Activated CD4-positive, alpha-beta T cell treated with anti-CD3 and anti-CD28 coated beads for 4 hours (primary cell): Measurements from ENCODE around the gene ATP1A4.
"Not testable (repeated sequence)": the region's sequence is repeated elsewhere in the genome, so short reads cannot be mapped to it uniquely, and the experiment has no call there.

Experiments
- DNase-seq, 2 donors: peaks; one replicate each; pipeline ENCODE4 v3.0.0-alpha.2; 2020

The ATP1A4 gene

GRCh38 chr1:160124705-160125478 lies 26.5 kb upstream of the ATP1A4 start:
- no peak for DNase-seq

DNA sequence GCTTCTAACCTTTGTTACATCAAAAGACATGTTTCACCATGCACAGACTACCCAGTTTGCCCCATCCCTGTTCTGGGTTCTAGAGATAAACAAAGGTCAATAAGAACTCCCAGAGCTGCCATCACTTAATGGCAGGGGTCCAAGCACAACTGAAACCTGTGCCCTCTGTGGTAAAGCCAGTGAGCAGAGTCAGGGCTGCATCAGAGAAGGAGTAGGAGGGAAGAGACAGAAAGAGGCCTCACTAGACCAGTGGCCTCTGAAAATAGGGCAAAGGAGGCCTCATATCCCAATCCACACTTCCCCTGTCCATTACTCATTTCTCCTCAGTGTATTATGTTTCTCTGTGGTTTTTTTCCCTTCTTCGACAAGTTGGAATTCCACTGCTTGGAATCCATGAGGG lies 25.7 kb upstream of the ATP1A4 start:
- DNase-seq: no peak

- DNase-seq: not testable (repeated sequence)
These were observed 25.1 kb upstream of the ATP1A4 start for GRCh38 chr1:160126342-160126741.

- DNase-seq: no peak
These were observed 24.0 kb upstream of the ATP1A4 start for GRCh38 chr1:160127381-160127780.

DNA sequence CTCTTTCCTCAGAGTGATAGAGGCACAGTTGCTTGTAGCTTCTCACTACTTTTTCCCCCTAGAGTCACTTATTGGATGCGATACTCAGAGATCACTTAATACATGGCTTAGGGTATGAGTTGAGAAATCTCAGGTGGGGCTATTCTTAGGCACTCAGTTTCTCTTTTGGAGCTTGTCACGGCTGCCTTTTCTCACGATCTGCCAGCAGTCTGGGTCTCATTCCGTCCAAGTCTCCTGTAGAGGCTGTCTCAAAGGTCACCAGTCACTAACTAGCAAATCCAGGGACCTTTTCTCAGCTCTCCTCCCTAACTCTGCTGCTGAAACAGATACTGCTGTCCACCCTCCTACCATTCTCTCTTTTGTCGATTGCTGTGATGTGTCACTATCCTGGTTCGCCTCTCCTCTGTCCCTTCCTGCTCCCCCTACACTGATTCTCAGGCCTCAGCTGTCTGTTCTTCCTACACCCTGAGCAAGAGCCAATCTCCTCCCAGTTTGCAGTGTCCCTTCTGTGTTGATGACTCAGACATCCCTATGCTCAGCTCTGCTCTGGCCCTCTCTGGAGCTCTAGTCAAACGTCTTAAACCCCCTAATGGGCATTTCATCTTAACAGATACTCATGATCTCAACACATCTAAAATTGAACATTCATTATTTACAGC lies 23.4 kb upstream of the ATP1A4 start:
- DNase-seq: no peak

- no peak for DNase-seq
These were observed 22.8 kb upstream of the ATP1A4 start for GRCh38 chr1:160128636-160129035.

GRCh38 chr1:160129046-160129445 lies 22.4 kb upstream of the ATP1A4 start:
- DNase-seq: no peak

DNA sequence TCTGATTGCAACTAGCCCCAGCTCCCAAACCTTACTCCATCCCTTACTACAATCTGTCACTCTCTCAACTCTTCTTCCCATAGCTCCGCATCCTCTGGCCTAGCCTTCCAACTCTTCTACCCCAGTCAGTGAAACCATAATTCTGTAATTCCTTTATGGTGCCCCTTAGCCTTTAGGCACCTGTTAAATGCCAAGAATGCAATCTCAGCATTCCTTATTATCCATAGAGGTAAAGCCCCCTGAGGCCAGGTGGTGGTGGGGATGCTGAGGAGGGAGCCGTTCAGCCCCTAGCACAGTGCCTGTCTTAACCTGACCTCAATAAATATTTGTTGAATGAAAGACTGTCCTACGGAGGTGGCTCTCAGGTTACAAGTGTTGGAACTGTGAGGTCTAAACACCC lies 21.8 kb upstream of the ATP1A4 start:
- no peak for DNase-seq

DNA sequence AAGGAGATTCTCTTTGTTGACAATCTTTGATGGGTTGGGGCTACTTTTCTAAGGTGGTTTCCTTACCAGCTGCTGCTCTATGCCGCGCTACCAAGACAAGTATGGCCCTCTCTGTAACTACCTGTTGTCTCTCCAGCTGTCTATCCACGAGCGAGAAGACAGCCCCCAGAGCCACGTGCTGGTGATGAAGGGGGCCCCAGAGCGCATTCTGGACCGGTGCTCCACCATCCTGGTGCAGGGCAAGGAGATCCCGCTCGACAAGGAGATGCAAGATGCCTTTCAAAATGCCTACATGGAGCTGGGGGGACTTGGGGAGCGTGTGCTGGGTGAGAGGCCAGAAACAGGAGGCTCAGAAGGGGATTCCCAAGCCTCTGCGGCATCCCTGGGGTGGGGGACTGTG lies 21.4 kb upstream of the ATP1A4 start:
- DNase-seq: no peak

GRCh38 chr1:160130486-160130885 lies 20.9 kb upstream of the ATP1A4 start:
- no peak for DNase-seq

- no peak for DNase-seq
These were observed 20.5 kb upstream of the ATP1A4 start for GRCh38 chr1:160130939-160131338.

GRCh38 chr1:160131803-160132565 lies 19.4 kb upstream of the ATP1A4 start:
- DNase-seq: no peak

DNA sequence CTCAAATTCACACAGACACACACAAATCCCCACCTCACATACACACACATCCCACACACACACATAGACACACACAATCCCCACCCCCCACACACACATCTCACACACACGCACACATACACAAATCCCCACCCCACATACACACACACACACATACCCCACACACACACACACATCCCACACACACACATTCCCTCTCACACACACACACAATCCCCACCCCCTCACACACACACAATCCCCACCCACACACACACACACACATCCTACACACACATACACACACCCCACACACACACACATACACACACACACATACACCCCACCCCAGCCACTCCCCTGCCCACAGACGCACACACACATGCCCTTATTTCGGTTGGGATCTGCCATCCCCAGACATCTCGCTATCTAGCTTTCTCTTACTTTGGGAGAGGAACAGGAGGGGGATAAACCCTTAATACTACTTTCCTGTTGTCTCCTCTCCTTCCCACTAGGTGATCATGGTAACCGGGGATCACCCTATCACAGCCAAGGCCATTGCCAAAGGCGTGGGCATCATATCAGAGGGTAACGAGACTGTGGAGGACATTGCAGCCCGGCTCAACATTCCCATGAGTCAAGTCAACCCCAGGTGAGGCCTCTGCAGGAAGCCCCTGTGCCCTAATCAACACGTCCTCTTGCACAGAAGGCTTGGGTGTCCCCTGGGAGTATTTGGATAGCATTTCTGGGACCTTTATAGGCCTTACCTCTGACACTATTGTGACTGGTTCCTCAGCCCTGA lies 17.2 kb upstream of the ATP1A4 start:
- DNase-seq: no peak

DNA sequence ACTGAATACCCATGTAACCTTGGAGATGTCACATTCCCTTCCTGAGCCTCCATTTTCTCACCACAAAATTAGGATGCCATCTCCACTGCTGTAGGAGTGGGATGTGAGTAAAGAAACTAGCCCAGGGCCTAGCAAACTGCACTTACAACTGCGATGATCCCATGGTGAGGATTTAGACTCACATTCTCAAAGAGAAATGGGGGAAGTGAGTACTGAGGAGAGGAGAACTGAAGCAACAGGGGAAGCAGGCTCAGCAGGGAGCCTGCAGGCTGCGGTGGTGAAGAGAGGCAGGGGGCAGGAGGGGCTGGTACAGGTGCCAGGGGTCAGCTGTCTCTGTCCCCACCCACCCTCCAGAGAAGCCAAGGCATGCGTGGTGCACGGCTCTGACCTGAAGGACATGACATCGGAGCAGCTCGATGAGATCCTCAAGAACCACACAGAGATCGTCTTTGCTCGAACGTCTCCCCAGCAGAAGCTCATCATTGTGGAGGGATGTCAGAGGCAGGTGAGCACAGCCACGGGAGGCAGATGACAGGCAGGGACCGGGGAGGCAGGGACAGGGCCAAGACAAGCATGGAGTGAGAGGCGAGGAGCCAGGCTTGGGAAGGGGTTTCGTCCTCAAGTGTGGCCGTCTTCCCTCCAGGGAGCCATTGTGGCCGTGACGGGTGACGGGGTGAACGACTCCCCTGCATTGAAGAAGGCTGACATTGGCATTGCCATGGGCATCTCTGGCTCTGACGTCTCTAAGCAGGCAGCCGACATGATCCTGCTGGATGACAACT lies 16.4 kb upstream of the ATP1A4 start:
- no peak for DNase-seq

- no peak for DNase-seq
These were observed 15.1 kb upstream of the ATP1A4 start for GRCh38 chr1:160136121-160136925.

GRCh38 chr1:160136926-160137200 lies 14.5 kb upstream of the ATP1A4 start:
- DNase-seq: no peak

- DNase-seq: no peak
These were observed 14.1 kb upstream of the ATP1A4 start for GRCh38 chr1:160137216-160137862.

DNA sequence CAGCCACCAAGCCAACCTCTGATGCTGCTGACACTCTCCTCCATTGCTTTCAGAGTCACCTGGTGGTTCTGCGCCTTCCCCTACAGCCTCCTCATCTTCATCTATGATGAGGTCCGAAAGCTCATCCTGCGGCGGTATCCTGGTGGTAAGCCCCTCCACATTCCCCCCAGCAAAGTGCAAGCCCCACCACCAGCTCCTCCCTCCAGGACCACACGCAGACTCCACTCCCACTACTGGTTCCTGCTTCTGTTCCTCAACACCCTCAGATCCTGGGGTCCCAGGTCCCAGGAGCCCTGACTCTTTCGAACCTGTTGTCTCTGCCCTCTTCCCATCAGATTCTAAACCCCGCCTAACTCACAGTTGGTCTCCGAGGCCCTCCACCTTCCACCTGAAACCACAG lies 11.6 kb upstream of the ATP1A4 start:
- DNase-seq: no peak

DNA sequence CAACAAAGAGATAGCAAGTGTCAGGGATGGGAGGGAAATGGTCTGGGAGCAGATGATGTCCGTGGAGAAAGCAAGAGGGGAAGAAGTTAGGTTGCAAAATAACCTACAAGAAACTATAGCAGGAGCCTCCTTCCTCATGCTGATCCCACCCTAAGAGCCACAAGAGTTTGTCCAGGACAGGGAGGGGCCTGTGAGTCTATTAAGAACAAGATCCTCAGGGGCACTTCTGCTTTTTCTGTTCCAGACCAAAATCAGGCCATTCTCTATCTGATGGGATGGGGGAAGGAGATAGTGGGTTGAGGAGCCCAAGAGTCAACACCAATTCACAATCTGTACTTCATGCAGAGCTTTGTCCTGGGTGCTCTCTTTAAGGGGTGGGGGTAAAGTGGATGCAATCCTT lies 7.7 kb upstream of the ATP1A4 start:
- DNase-seq: no peak

- DNase-seq: no peak
These were observed 6.5 kb upstream of the ATP1A4 start for GRCh38 chr1:160144921-160145320.

GRCh38 chr1:160146107-160146506 lies 5.3 kb upstream of the ATP1A4 start:
- DNase-seq: no peak
